DND-41 (cell line): ENCODE measurements around the gene RAPSN.

Source experiments
- EZH2 ChIP-seq: IDR thresholded peaks from 3 replicates; pipeline ENCODE4 v1.6.1; 2012; ENCODE audit warnings: borderline replicate concordance, low read depth, mild to moderate bottlenecking, moderate library complexity, low read length, inconsistent platforms; ENCODE audit not compliant: severe bottlenecking
- TF ChIP-seq, protein P1 (sequence below): IDR thresholded peaks from 2 replicates; pipeline ENCODE4 v1.5.1; 2012; ENCODE audit warnings: borderline replicate concordance, low read length, moderate library complexity, mild to moderate bottlenecking; ENCODE audit not compliant: poor library complexity, severe bottlenecking; ENCODE audit errors: extremely low read depth

GRCh38 chr11:47470671-47471070 is 21.7 kb upstream of the RAPSN start:
- TF ChIP-seq, protein P1, sequence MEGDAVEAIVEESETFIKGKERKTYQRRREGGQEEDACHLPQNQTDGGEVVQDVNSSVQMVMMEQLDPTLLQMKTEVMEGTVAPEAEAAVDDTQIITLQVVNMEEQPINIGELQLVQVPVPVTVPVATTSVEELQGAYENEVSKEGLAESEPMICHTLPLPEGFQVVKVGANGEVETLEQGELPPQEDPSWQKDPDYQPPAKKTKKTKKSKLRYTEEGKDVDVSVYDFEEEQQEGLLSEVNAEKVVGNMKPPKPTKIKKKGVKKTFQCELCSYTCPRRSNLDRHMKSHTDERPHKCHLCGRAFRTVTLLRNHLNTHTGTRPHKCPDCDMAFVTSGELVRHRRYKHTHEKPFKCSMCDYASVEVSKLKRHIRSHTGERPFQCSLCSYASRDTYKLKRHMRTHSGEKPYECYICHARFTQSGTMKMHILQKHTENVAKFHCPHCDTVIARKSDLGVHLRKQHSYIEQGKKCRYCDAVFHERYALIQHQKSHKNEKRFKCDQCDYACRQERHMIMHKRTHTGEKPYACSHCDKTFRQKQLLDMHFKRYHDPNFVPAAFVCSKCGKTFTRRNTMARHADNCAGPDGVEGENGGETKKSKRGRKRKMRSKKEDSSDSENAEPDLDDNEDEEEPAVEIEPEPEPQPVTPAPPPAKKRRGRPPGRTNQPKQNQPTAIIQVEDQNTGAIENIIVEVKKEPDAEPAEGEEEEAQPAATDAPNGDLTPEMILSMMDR = no peak
- TF ChIP-seq EZH2 = no peak
